NCI-H460 (cell line): ENCODE data around the gene RCAN2. TPM values are rescaled to one million over a fixed set of nuclear protein-coding genes. Genes with fewer than 3 reads are reported as not detected.
"Not testable (repeated sequence)": the region's sequence is repeated elsewhere in the genome, so short reads cannot be mapped to it uniquely, and the experiment has no call there.

ENCODE experiments used
- DNase-seq: peaks from one replicate; pipeline ENCODE4 v3.0.0-alpha.2; 2016; ENCODE audit warnings: low read depth; ENCODE audit errors: extremely low read depth
- total RNA-seq: library from RNA; depleted of rRNA; stranded (reverse); fragments of >200 nt; shearing (Covaris generic); gene quantifications from 2 replicates; pipeline ENCODE4 v1.2.3, GENCODE V29; 2014

RCAN2 gene
- total RNA-seq, 1 experiment from 2014 or later, result not detected

DNA sequence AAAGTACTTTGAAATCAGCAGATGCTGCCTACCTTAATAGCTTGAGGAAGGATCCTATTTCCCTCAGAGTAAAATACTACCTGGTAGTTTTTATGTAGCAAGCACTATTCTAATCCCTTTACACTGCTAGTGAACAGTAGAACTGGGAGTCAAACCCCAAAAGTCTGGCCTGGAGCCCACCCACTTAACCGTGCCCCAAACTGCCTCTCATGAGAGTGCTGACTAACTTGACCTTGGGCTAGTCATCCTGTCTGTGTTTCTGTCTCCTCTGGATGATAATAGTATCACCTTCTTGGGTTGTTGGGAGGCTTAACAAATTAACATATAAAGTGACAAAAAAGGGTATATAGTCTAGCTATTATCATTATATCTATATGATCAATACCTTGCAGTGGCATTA, 140.5 kb downstream of the RCAN2 start:
- DNase-seq, result no peak

DNA sequence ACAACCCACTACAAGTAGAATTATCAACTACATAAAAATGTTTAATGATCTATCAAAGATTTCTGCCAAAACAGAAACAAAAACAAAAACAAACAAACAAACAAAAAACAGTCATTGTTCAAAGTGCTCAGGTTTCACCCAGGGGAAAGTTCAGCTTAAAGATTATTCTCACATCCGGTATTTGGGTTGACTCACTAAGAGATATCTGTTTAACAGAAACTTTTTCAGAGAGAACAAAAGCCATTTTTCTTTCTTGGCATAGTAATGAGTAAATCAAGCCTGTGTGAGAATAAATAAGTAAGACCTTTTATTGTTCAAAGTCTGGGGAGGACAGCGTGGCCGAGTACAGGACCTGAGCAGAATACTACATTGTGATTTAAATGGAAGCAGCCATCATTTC, 143.6 kb downstream of the RCAN2 start:
- DNase-seq, result no peak

DNA sequence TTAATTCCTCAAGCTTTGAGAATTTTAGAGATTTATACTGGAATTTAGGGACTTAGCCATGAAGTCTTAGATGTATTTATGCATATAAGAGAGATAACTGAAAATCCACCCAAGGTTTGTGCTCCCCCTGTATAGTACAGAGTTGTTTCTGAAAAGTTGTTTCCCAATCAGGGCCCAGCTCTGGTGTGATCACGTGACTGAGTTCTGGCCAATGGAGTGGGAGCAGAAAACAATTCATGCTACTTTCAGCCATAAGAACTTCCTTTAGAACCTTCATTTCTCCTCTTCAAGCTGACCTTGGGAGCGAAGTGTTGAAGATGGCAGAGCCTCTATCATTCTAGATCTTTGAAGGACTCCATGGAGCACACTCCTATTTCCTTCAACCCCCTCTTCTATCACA, 151.0 kb downstream of the RCAN2 start:
- no peak for DNase-seq

DNA sequence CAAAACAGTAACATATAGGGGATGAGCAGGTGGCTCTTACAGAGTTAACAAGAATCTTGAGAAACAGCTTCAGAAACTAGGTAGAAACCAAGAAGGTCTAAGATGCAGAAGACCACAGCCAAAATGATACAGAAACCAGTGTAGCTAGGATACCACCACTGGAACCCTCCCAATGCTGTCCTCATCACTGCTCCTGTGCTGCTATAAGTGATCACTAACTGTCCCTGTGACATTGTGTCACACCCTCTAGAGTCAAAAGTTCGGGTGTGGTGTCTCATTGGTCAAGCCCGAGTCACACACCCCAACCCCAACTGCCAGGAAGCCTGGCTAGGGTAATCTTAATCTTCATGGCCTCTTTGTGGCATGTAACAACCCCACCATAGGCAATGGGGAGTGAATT, 153.1 kb downstream of the RCAN2 start:
- no peak for DNase-seq

DNA sequence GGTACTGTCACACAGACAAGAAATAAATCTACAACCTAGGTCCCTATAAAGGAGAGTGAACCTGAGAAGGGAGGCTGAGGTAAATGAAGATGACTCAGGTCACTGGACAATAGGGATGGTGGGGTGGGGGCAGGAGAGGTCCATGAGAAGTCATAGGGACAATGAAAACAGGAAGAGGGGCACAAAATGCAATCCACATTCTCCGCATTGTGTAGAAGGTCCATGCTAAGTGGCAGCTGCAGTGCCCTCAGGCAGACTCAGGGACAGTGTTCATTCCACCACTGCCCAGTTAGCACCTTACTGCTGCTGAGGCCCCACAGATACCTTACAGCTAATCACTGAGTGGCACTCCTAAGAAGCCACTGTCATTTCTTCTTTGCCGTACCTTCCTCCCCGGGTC, 156.8 kb downstream of the RCAN2 start:
- no peak for DNase-seq

DNA sequence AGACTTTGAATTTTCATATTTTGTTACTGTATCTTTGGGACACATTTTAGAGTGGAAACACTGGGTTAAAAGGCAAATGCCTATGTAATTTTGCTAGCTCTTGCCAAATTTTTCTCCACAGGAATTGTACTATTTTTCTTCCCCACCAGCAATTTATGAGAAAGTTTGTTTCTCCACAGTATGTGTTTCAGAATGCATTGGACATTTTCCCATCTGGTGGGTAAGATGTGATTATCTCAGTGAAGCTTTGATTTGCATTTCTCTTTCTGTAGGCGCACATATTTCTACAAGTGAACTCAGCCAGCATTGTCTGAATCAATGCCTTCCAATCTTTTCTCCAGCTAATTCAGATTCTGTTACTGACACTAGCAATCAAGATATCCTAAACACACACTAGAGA, 157.8 kb downstream of the RCAN2 start:
- no peak for DNase-seq

DNA sequence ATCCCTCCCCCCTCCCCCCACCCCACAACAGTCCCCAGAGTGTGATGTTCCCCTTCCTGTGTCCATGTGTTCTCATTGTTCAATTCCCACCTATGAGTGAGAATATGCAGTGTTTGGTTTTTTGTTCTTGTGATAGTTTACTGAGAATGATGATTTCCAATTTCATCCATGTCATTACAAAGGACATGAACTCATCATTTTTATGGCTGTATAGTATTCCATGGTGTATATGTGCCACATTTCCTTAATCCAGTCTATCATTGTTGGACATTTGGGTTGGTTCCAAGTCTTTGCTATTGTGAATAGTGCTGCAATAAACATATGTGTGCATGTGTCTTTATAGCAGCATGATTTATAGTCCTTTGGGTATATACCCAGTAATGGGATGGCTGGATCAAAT, 158.8 kb downstream of the RCAN2 start:
- not testable (repeated sequence) for DNase-seq

DNA sequence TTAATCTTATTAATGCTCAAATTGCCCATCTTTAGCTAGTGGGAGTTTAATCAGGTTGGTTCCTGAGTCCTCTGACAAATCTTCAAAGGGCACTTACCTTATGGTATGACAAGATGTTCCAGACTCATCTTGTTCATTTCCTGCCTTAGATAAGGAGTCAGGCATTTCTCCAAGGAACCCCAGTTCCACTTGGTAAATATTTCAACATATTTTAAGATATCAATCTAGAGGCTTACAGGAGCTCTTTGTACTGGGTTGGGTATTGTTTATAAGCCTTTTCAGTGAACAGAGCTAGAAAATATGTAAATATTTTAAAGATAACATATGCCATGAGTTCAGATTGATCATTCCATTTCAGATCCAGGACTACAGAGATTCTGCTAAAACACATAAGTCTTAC, 159.8 kb downstream of the RCAN2 start:
- no peak for DNase-seq

DNA sequence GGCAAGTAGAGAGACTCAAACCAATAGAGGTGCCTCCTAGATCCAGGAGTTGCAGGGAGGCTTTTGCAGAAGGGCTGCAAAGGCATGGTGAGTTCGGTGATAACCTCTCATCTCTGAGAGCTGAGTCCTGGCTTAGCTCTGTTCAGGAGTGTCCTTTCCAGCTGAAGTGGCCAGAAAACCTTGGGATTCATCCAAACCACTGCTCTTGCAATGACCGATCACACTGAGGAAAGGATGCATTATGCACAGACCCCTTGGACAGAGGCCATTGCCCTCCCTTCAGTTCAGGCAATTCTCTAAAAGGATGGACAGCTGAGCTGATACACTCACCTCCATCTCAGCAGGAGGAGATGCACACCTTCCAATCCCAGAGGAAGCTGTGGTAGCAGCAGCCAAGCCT, 161.7 kb downstream of the RCAN2 start:
- no peak for DNase-seq

DNA sequence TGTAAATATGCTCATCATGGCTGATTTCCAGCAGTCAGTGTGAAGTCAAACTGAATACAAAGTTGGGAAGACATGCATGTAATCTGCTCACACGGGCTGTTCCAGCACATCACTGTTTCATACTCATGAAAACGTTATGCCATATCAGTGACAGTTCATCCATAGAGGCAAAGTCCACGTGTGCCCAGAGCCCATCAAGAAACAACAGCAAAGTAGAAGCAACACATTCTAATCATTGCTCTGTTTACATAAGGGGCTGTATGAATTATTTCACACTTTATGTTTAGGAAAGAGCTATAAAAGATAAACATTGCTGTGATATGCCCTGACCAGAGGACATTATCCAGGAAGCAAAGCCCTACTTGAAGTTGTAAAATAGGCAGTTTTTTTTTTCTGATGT, 163.5 kb downstream of the RCAN2 start:
- no peak for DNase-seq

DNA sequence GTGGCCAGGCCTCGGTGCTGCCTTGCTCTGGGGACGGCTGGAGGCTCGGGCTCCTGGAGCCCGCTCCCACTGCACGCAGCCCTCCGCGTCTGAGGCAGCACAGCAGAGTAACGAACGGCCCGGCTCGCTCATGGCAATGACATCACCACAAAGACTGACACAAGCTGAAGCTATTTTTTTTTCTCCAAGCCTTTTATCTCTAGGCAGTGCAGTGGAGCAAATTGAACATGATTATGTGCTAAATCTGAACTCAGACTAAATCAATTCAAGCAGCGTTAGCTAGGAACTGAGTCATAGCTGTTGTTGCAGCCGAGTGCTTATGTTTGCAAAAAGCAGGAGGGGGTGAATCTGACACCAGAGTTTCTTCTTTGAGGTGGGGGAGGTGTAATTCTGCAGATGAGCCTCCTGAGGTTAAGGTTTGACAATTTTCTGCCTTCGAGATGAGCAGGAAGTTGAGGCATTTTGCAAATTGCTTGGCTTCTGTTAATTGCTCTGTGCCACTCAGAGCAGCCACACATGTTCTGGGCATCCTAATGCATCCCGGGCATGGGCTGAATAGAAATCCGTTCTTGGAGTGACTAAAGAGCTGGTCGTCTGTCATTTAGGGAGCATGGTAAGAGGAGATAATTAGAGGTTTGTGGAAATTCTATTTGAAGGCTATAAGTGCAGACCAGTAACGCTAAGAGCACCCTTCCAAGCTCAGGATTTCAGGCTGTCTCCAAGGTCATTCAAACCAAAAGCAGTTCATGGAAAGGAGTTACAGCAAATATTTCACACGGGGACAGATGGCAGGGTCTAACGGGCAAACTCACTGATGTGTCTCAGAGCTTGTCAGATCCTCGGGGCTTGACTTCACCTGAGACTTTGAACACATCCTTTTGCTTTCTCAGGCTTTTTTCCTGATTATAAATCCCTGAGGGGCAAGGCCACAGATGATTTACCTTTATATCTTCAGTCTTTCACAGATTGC, 165.4 kb downstream of the RCAN2 start:
- DNase-seq, result no peak

DNA sequence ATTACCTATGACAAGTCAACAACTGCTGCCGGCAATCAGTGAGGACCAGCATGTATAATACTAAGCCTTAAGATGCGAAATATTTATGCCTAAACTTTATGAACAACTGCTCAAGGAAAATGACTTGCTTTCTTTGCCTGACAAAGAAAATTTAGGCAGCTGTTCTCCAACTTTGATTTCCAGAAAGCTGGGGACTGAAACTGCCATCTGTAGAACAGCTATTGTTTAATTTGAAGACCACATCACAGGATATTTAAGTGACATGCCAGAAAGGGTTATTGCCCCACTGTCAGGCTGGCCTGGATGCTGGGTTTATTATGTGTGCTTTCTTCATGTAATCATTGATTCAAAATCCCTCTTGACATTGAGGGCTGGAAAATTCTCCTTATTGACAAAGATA, 166.5 kb downstream of the RCAN2 start:
- no peak for DNase-seq

DNA sequence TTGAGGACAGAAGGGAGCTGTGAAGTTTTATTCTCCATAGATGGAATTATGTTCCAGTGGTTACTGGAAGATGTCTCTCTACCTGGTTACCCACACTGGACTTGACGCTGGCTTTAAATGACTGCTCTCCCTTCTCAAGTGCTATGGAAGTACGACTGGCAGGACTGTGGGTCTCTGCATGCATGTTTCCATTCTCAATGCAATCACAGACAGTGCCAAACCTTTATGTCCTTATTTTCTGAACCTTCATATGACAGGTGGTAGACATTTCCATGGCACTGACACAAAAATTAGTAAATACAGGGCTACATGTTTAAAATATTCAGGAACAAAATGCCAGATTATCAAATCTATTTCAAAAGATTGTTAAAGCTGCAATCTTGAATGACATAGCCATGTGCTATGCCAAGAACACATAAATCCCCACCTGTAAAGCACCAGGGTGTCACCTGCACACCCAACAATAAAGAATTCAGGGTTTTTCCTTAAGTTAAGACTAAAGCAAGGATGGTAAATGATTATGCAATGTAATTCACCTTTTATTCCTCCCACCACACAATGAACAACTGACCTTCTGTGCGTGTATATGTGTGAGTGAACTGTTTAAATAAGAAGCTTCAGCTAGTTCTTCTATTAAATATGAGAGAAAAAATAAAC, 167.2 kb downstream of the RCAN2 start:
- DNase-seq, result no peak

DNA sequence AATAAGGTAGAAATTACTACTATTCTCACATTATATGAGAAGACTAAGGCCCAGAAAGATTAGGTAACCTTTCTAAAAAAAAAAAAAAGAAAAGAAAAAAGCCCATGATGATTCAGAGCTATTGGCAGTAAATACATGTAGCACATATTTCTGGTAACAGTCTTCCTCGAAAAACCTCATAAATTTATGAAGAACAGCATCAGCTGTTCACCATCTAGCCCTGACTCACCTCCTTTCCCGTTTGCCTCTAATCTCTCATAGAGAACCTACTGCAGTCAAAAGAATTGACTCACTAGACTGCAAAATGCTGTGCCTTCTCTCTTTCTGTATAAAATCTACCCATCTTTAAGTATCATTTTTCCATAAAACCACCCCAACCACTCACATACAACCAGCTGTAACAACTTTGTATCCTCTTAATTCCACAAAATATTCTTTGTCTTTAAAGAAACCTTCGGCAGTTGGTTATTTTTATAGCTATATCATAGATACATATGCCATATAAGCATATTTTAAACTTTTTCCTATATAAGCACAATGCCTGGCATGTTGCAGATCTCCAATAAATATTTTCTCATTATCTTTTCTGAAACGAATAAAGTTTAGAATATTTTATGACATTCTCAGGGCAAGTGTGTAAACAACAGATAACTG, 167.8 kb downstream of the RCAN2 start:
- no peak for DNase-seq

DNA sequence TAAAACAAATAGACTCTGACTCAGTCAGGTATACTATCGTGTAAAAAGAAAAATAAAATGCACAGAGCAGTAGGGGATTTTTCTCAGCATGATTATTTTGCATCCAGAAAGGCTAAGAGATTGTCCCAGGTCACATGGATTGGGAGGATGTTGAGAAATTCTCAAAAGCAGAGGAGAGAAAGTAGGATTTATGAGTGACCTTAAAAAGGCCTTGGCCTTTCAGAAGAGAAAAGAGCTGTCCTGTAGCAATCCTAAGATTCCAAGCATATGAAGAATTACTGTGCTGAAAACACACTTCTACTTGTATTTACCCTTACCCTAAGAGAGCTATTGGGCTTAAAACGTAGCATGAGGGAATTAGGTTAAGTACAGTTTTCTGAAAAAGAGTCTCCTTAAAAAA, 170.7 kb downstream of the RCAN2 start:
- no peak for DNase-seq

DNA sequence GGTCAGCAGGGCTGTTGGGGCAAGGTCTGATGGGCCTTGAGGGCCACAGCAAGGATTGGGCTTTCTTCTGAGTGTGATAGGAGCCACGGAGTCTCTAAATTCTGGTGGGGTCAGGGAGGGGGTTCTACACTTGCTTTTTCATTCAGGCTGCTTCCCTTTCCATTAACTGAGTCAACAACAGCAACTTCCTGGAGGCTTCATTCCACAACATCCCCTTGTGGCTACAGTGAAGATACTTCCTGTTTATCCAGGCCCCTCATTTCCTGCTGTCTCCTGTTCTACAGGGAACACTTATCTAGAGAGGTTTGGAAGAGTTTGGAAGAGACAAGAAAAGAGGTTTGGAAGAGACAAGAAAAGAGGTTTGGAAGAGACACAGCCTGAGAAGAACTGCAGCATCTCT, 175.7 kb downstream of the RCAN2 start:
- DNase-seq, result no peak

DNA sequence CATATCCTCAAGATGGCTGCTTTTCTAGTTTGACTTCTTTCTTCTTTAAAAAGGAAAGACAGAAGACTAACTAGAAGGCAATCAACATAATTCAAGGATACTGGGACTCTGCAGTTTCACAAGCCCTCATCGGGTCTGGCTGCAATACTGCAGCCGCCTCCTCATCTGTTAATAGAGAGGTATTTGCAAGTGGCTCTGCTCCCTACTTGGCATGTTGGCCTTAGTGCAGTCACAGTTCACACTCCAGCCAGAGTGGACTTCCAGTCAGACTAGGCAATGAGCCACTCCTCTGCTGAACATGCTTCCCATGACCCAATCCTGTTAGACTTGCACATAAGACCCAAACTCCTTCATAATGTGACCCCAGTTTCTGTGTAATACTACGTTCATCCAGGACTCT, 178.6 kb downstream of the RCAN2 start:
- no peak for DNase-seq

DNA sequence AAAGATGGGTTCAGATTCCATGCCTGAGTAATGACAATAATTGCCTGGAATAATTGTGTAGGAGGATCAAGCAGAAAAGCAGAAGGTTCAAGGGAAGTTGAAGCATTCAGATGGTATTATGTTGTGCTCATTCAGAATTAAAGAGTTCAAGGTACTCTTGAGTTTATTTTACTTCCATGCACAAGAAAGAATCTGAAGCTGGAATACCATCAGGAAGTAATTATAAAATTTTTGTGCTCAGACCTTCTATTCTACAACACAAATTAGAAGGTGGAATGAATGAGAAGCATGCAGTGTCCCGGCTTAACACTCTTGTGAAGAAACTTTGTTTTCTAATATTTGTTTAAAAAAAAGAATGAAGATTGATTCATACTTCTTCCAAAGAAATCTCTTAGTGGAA, 181.1 kb downstream of the RCAN2 start:
- no peak for DNase-seq

DNA sequence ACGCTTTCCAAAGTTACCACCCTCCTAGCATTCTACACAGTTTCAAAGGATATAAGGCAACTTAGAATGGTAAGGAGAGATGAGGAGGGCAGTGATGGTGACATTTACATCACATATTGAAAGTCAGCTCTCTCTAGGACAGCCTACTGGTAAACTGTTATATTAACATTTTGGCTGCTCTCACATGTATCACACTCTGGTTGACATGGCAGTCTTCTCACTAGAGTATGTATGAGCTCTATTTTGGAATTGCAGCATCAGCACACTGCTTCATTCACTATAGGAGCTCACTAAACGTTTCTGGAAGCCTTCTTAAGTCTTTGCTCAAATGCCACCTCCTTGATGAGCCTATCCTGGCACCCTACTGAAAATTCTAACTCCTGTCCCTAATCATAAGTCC, 184.8 kb downstream of the RCAN2 start:
- DNase-seq, result no peak

DNA sequence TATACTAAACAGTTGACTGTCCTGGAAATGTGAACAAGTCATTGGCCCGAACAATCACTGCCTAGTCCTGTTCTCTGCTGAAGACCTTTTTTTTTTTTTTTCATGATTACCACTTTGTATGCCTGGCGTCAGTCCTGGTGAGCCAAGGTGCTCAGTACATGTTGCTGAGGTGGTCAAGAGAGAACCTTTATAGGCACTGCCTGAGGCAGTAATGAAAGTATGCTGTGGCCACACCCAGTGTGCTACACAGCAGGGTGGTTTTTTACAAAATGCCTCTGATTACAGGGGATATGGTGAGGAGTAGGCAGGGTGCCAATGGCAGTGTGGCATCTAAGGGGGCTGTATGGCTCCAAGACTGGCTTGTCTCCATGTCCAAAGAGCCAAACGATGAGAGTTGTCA, 185.4 kb downstream of the RCAN2 start:
- no peak for DNase-seq

DNA sequence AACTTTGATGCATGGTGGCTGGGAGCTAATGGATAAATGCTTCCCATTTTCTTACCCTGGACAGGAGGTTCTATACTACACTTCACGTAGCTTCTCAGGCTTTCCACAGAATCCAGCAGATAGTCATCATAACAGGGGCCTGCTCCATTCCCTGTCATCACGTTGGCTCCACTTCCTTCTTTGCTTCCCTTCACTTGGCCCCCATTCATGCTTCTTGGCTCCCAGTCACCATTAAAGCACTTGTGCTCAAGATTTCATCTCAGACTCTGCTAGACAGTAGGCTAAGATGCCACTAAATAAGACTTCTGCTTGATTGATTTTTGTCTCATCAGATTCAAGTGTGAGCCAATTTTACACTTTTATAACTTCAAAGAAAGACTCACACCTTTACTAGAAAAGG, 186.0 kb downstream of the RCAN2 start:
- DNase-seq, result no peak

DNA sequence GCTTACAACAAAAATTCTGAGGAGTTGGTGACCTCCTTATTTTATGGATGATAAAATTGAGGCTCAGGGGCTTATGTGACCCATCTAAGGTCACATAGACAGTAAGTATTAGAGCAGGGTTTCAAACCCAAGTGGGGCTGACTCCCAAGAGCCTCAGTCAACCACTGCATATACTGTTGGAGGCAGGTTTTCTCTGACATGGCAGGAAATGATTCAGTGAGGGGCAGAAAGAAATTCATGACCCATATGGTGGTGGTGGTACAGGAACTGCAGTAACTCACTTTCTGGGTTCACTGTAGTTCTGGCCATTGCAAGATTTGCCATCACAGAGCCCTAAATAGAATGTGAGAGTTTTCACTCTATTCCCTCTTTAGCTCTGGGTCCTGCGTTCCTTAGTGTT, 188.4 kb downstream of the RCAN2 start:
- no peak for DNase-seq
